Measurements from ENCODE around the gene ZNF800.

DNA sequence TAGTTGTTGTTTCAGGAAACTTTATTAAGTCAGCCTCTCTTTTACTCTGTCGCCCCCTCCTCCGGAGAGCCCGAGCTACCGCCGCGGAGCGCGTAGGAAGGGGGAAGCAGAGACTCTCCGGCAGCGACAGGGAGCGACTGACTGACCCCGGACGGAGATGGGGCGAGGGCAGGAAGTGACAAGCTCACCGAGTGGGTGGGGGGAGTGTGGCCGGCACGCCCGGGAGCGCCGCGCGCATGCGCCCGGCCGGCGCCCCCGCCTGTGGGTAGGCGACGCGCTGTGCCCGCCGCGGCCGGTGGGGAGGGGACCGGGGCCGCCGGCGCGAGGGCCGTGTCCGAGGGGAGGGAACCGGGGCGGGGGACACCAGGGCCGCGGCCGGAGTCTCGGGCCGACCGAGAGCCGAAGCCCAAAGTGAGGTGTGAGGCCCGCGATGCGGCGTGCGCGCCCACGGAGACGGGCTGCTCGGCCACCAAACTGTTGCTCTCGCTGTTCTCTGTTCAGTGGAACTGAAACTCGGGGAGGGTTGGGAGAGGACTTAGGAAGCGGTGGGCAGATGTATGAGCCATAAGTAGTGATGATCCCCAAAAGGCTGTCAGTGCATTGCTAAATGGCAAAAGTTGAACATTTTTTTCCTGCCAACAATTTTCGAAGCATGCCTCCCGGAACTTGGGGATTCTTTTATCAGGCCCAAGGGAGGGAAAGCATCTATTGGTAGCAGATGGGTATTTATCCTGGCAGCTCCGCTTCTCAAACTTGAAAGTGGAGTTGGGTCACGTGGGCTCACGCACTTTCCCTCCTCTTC is at the start of gene ZNF800:
- TF ChIP-seq POLR2AphosphoS5 (IDR thresholded peaks at IDR 0.05): peak; percentile 82
- TF ChIP-seq, protein P1, sequence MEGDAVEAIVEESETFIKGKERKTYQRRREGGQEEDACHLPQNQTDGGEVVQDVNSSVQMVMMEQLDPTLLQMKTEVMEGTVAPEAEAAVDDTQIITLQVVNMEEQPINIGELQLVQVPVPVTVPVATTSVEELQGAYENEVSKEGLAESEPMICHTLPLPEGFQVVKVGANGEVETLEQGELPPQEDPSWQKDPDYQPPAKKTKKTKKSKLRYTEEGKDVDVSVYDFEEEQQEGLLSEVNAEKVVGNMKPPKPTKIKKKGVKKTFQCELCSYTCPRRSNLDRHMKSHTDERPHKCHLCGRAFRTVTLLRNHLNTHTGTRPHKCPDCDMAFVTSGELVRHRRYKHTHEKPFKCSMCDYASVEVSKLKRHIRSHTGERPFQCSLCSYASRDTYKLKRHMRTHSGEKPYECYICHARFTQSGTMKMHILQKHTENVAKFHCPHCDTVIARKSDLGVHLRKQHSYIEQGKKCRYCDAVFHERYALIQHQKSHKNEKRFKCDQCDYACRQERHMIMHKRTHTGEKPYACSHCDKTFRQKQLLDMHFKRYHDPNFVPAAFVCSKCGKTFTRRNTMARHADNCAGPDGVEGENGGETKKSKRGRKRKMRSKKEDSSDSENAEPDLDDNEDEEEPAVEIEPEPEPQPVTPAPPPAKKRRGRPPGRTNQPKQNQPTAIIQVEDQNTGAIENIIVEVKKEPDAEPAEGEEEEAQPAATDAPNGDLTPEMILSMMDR (IDR thresholded peaks at IDR 0.05): no peak
